Measurements from ENCODE around the gene TCF4.

- TF ChIP-seq CTCF (IDR thresholded peaks at IDR 0.05) (no peak), POLR2AphosphoS5 (IDR thresholded peaks at IDR 0.05; ENCODE audit: low read depth, low read length) (no peak), SIN3A (IDR thresholded peaks at IDR 0.05; ENCODE audit: borderline replicate concordance, insufficient read depth, low read depth, low read length) (no peak)
Measured at GRCh38 chr18:55603775-55604174, 15.8 kb upstream of the TCF4 start.

Measured in Panc1 (cell line).